IMR-90 (cell line): ENCODE data around the gene AXIN1. TPM values are rescaled to one million over a fixed set of nuclear protein-coding genes. Genes with fewer than 3 reads are reported as not detected.

ENCODE experiments used
- ATAC-seq: fragments of 200-7000 bp; cut with Tn5 transposase; 2 replicates; pipeline ENCODE4 v1.9.1; 2020; ENCODE audit warnings: low read depth, mild to moderate bottlenecking, moderate library complexity
- BruUV-seq: library from RNA; stranded (reverse); fragments of 400-500 nt; replicated peaks from 2 replicates; lab custom pipeline; 2021; lab: Mats Ljungman, UMichigan
- CTCF ChIA-PET: fragments of 300-600 bp; formaldehyde crosslinking; extraction: SDS; loops from one replicate; lab custom pipeline; 2021; ENCODE audit warnings: antibody characterized with exemption; lab: Yijun Ruan, JAX
- POLR2A ChIA-PET: fragments of 300-600 bp; sonication (Branson Sonifier 250); formaldehyde crosslinking; loops from one replicate; lab custom pipeline; 2022; ENCODE audit warnings: antibody characterized with exemption; ENCODE audit not compliant: unreplicated experiment; lab: Charles Lee
- DNase-seq: peaks from one replicate; pipeline ENCODE4 v3.0.0; 2013
- H2AFZ ChIP-seq: replicated peaks from 2 replicates; pipeline ENCODE3; 2013; ENCODE audit warnings: low read length, mild to moderate bottlenecking; ENCODE audit not compliant: poor library complexity
- H2AK5ac ChIP-seq: 2 replicates; pipeline ENCODE4 v1.6.1; 2013; ENCODE audit warnings: low read depth, low read length, inconsistent platforms
- H2AK9ac ChIP-seq: replicated peaks from 2 replicates; pipeline ENCODE3; 2013; ENCODE audit warnings: mild to moderate bottlenecking, low read depth, low read length, moderate library complexity; ENCODE audit not compliant: poor library complexity
- H2BK120ac ChIP-seq: 2 replicates; pipeline ENCODE4 v1.6.1; 2013; ENCODE audit warnings: low read depth, low read length, inconsistent platforms
- H2BK15ac ChIP-seq: 3 replicates; pipeline ENCODE4 v1.6.1; 2013; ENCODE audit warnings: low read depth, low read length, inconsistent platforms
- H2BK20ac ChIP-seq: 2 replicates; pipeline ENCODE4 v1.6.1; 2013; ENCODE audit warnings: low read depth, mild to moderate bottlenecking, inconsistent platforms, low read length, moderate library complexity
- H2BK5ac ChIP-seq: 2 replicates; pipeline ENCODE4 v1.6.1; 2013; ENCODE audit warnings: mild to moderate bottlenecking, low read depth, low read length, inconsistent platforms; ENCODE audit not compliant: poor library complexity, severe bottlenecking
- H3K14ac ChIP-seq: replicated peaks from 2 replicates; pipeline ENCODE4 v1.6.1; 2013; ENCODE audit warnings: low read depth, low read length, inconsistent platforms
- H3K18ac ChIP-seq: 2 replicates; pipeline ENCODE4 v1.6.1; 2013; ENCODE audit warnings: low read depth, low read length, control low read depth
- H3K23ac ChIP-seq: 2 replicates; pipeline ENCODE4 v1.6.1; 2013; ENCODE audit warnings: low read depth, low read length, inconsistent platforms
- H3K27ac ChIP-seq: 2 replicates; pipeline ENCODE4 v1.5.1; 2013; ENCODE audit warnings: mild to moderate bottlenecking, control low read depth, low read length; ENCODE audit not compliant: insufficient read depth
- H3K27me3 ChIP-seq: 2 replicates; pipeline ENCODE4 v1.6.1; 2013; ENCODE audit warnings: low read length; ENCODE audit not compliant: control insufficient read depth, insufficient read depth
- H3K36me3 ChIP-seq: 2 replicates; pipeline ENCODE4 v1.6.1; 2013; ENCODE audit warnings: low read length, mixed read lengths; ENCODE audit not compliant: control insufficient read depth, insufficient read depth
- H3K4ac ChIP-seq: 2 replicates; pipeline ENCODE4 v1.6.1; 2013; ENCODE audit warnings: low read depth, low read length, inconsistent platforms
- H3K4me1 ChIP-seq: 2 replicates; pipeline ENCODE4 v1.6.1; 2013; ENCODE audit warnings: low read length, mixed read lengths; ENCODE audit not compliant: control insufficient read depth, insufficient read depth
- H3K4me2 ChIP-seq: 2 replicates; pipeline ENCODE4 v1.6.1; 2013; ENCODE audit warnings: low read depth, mild to moderate bottlenecking, control low read depth, low read length, moderate library complexity
- H3K4me3 ChIP-seq: 2 replicates; pipeline ENCODE4 v1.5.1; 2013; ENCODE audit warnings: low read depth, mild to moderate bottlenecking, control low read depth, low read length, moderate library complexity; ENCODE audit not compliant: insufficient read depth
- H3K56ac ChIP-seq: 2 replicates; pipeline ENCODE4 v1.6.1; 2013; ENCODE audit warnings: low read length, inconsistent platforms; ENCODE audit not compliant: insufficient read depth; ENCODE audit errors: extremely low read depth
- H3K79me1 ChIP-seq, 2 experiments: 2 replicates each; pipeline ENCODE4 v1.6.1; 2013; ENCODE audit warnings: low read length in 2 of 2, inconsistent platforms in 1 of 2, low read depth in 1 of 2
- H3K9ac ChIP-seq: 2 replicates; pipeline ENCODE4 v1.6.1; 2013; ENCODE audit warnings: low read depth, low read length, control low read depth
- H3K9me1 ChIP-seq: 2 replicates; pipeline ENCODE4 v1.6.1; 2013; ENCODE audit warnings: low read length, inconsistent platforms; ENCODE audit not compliant: insufficient read depth
- H3K9me3 ChIP-seq: 2 replicates; pipeline ENCODE4 v1.6.1; 2013; ENCODE audit warnings: low read length; ENCODE audit not compliant: control insufficient read depth, insufficient read depth
- H4K20me1 ChIP-seq: 2 replicates; pipeline ENCODE4 v1.6.1; 2013; ENCODE audit warnings: low read length, inconsistent platforms; ENCODE audit not compliant: insufficient read depth
- H4K5ac ChIP-seq: 2 replicates; pipeline ENCODE4 v1.6.1; 2013; ENCODE audit warnings: mild to moderate bottlenecking, low read depth, low read length, control low read depth
- H4K8ac ChIP-seq, 2 experiments: 2 replicates each; pipeline ENCODE4 v1.6.1; 2013; ENCODE audit warnings: low read depth in 2 of 2, low read length in 2 of 2, control low read depth in 1 of 2, inconsistent platforms in 1 of 2
- H4K91ac ChIP-seq: 2 replicates; pipeline ENCODE4 v1.6.1; 2013; ENCODE audit warnings: low read depth, low read length, inconsistent platforms; ENCODE audit not compliant: insufficient read depth
- BHLHE40 ChIP-seq: fragments of 150-350 bp; IDR thresholded peaks from 2 replicates; pipeline ENCODE4 v1.6.1; 2016; ENCODE audit warnings: mild to moderate bottlenecking, low read depth, low read length
- CEBPB ChIP-seq: IDR thresholded peaks from 2 replicates; pipeline ENCODE4 v1.6.1; 2012; ENCODE audit warnings: low read depth, low read length, improper control_type of control experiment
- FOS ChIP-seq: fragments of 150-350 bp; IDR thresholded peaks from 2 replicates; pipeline ENCODE4 v1.6.1; 2016; ENCODE audit warnings: low read depth, low read length
- MAFK ChIP-seq: IDR thresholded peaks from 2 replicates; pipeline ENCODE4 v1.6.1; 2012; ENCODE audit warnings: low read depth, low read length, improper control_type of control experiment
- RAD21 ChIP-seq: IDR thresholded peaks from 2 replicates; pipeline ENCODE4 v1.6.1; 2012; ENCODE audit warnings: low read length, improper control_type of control experiment
- RFX5 ChIP-seq: IDR thresholded peaks from 2 replicates; pipeline ENCODE4 v1.8.0; 2012; ENCODE audit warnings: low read depth, mild to moderate bottlenecking, low read length, moderate library complexity
- WGBS, 2 experiments: methylation state at CpG; one replicate each; pipeline versions ENCODE4 v1.1.5 to v1.1.7; 2013; ENCODE audit warnings: missing lambda C conversion rate in 2 of 2; ENCODE audit not compliant: insufficient read length in 1 of 2; ENCODE audit errors: extremely low coverage in 2 of 2; 5-methylcytosine and 5-hydroxymethylcytosine counted together
- dilution Hi-C: fragments of 300-500 bp; cut with HindIII; formaldehyde crosslinking; loops from one replicate; pipeline ENCODE4 v1.14.3; 2018; ENCODE audit warnings: low sequenced_read_pairs; ENCODE audit not compliant: unreplicated experiment
- in situ Hi-C: fragments of 300-500 bp; cut with MboI; formaldehyde crosslinking; loops from 3 replicates; pipeline ENCODE4 v1.14.3; 2019; ENCODE audit warnings: low sequenced_read_pairs, inconsistent platforms, mixed read lengths
- intact Hi-C: fragments of 100-400 bp; cut with micrococcal nuclease; formaldehyde crosslinking; loops from 2 replicates; pipeline ENCODE4 v1.10.0; 2022
- polyA plus RNA-seq, 3 experiments: library from polyadenylated mRNA; depleted of rRNA; stranded (reverse); fragments of >200 nt; gene quantifications; 2 replicates each; pipeline ENCODE4 v1.2.3, GENCODE V29; 2012; ENCODE audit warnings: low replicate concordance in 1 of 3
- total RNA-seq: library from RNA; depleted of rRNA; stranded (reverse); fragments of >200 nt; gene quantifications from 2 replicates; pipeline ENCODE4 v1.2.3, GENCODE V29; 2012
- TF ChIP-seq, protein P1 (sequence below): fragments of 150-350 bp; IDR thresholded peaks from 2 replicates; pipeline ENCODE4 v1.6.1; 2016; ENCODE audit warnings: low read depth, mild to moderate bottlenecking, low read length, moderate library complexity, borderline replicate concordance

The AXIN1 gene
- total and polyA plus RNA-seq, 2 of the 4 experiments (the other 2 are of a cell fraction), result 10.9 to 14.2 TPM

DNA sequence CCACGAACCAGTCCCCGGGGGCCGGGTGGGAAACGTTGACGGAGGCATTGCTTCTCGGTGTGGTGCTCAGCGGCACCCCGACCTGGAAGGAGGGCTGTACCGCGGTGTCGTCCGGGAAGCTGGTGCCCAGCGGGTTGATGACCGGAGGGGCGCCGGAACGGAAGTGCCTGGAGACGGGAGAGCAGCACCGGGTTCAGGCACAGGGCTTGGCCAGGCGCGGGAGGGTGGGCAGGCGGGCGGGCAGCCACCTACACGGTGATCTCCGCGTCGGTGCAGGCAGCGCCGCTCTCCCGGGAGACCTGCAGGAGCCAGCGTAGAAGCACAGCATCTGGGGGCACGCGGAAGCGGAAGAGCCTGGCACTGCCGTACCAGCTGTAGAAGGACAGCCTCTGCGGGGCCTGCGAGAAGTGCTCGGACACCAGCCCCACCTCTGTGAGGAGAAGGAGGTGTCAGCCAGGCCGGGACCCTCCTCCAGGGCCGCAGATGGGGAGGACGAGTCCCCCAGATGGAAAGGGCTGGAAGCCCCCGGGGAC is 25.0 kb upstream of the AXIN1 start:
- H3K27me3 ChIP-seq, result no peaks in the 10 kb centered on the region
- no peak overlapping the region for H4K8ac ChIP-seq
- ChIA-PET POLR2A (no interaction called here), CTCF (no interaction called here)
- ATAC-seq (no peak), DNase-seq (no peak)
- no peak overlapping the region for H3K18ac ChIP-seq
- no TSS peak for BruUV-seq
- peaks cover 13 to 29% of the 10 kb centered on the region in 2 experiments; a peak in 3 of 4 replicates for H3K79me1 ChIP-seq
- intact Hi-C loops, result no loop called here
- peaks cover 16% of the 10 kb centered on the region for H4K20me1 ChIP-seq
- no peak overlapping the region for H3K14ac ChIP-seq
- H2AK5ac ChIP-seq, result no peak overlapping the region
- H2BK120ac ChIP-seq, result no peak overlapping the region
- no peaks in the 10 kb centered on the region for H3K9me1 ChIP-seq
- no peak overlapping the region for H2AK9ac ChIP-seq
- WGBS, 2 experiments, result 91% methylated on average over 32 of the region's 42 CpGs; no CpG with 5 or more reads in 1 of the 2 experiments
- H2BK5ac ChIP-seq, result no peak overlapping the region
- dilution Hi-C loops, result no loop called here
- H3K4me3 ChIP-seq, result no peak overlapping the region
- H3K56ac ChIP-seq, result no peak overlapping the region
- no peaks in the 10 kb centered on the region; the same call in 1 of the 2 replicates for H3K4me1 ChIP-seq
- H2BK20ac ChIP-seq, result no peak overlapping the region
- H3K36me3 ChIP-seq, result peaks cover 44% of the 10 kb centered on the region
- H4K91ac ChIP-seq, result no peak overlapping the region
- no peak overlapping the region for H3K23ac ChIP-seq
- in situ Hi-C loops, result no loop called here
- no peak overlapping the region for H3K27ac ChIP-seq
- no peak overlapping the region for H3K9ac ChIP-seq
- no peak overlapping the region for H2AFZ ChIP-seq
- no peak overlapping the region for H3K4ac ChIP-seq
- H4K5ac ChIP-seq, result no peak overlapping the region
- no peaks in the 10 kb centered on the region for H3K9me3 ChIP-seq
- H2BK15ac ChIP-seq, result no peak overlapping the region
- H3K4me2 ChIP-seq, result no peak overlapping the region
- TF ChIP-seq RFX5 (no peak), MAFK (no peak), RAD21 (no peak), FOS (no peak), CEBPB (no peak), BHLHE40 (no peak)
- TF ChIP-seq, protein P1, sequence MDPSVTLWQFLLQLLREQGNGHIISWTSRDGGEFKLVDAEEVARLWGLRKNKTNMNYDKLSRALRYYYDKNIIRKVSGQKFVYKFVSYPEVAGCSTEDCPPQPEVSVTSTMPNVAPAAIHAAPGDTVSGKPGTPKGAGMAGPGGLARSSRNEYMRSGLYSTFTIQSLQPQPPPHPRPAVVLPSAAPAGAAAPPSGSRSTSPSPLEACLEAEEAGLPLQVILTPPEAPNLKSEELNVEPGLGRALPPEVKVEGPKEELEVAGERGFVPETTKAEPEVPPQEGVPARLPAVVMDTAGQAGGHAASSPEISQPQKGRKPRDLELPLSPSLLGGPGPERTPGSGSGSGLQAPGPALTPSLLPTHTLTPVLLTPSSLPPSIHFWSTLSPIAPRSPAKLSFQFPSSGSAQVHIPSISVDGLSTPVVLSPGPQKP, result no peak
